SIG-M5 treated with dmso at 0.1 percent for 504 hours (cell line): Measurements from ENCODE around the gene LRRFIP2.
"Not testable (repeated sequence)": the region's sequence is repeated elsewhere in the genome, so short reads cannot be mapped to it uniquely, and the experiment has no call there.

Source experiments
- DNase-seq: peaks from one replicate; lab custom pipeline; 2025; ENCODE audit not compliant: unreplicated experiment; lab: John Stamatoyannopoulos, UW

Gene LRRFIP2

GRCh38 chr3:37189109-37189508, 14.7 kb upstream of the LRRFIP2 start:
- DNase-seq, result no peak

GRCh38 chr3:37183976-37184375, 9.6 kb upstream of the LRRFIP2 start:
- DNase-seq, result no peak

GRCh38 chr3:37183375-37183831, 9.0 kb upstream of the LRRFIP2 start:
- peak; percentile 12 for DNase-seq

GRCh38 chr3:37182816-37183215, 8.4 kb upstream of the LRRFIP2 start:
- no peak for DNase-seq

- no peak for DNase-seq
These were observed 7.4 kb upstream of the LRRFIP2 start for GRCh38 chr3:37181756-37182155.

- DNase-seq, result no peak
These were observed 5.0 kb upstream of the LRRFIP2 start for GRCh38 chr3:37179144-37179967.

DNA sequence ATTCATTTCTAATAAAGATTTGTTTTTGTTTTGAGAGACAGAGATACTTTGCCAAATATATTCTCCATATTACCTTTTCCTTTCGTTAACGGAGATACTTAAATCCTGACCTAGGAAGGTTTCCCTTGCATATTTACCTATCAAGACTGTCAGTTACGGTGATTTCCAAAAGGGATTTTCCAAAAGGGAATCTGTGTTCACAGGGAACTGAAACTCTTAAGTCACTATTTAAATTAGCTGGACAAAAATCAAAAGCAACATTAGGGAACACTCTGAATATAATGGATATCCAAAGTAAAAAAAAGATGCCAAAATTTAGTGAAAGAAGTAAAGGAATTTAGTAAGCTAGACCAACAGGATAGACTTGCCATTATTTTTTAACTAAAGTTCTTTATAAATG, 576 bp downstream of the LRRFIP2 start:
- no peak for DNase-seq

DNA sequence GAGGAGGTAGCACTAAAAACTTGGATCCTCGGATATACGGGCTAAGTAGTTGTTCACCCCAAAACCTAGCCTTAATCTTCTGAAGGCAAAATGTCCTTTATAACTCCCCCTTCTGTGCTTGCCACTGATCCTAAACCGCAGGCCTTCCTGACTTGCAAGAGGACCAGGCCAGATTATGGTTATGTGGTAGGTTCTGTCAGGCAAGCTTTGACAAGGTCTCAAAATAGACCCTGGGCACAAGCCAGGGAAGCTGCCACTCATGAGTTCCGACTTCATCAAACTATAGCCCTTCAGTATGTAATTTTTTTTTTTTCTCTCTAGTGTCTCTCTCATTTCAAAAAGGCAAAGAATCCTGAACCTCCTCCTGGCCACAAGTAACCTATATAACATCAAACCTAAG, 3.2 kb downstream of the LRRFIP2 start:
- no peak for DNase-seq

DNA sequence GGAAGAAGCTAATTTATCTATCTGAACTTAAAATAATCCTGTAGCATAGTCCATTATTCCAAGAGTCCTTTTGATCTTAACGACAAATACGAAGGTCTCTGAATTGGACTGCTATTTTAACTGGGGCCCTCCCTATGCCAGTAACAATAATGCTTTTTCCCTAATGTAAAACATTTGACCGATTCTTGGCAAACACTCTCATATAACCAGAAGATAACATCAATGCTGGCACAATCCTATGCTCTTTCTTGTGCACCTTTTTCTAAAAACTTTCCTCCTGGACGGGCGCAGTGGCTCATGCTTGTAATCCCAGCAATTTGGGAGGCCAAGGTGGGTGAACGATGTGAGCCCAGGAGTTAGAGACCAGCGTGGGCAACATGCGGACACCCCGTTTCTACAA, 3.9 kb downstream of the LRRFIP2 start:
- DNase-seq, result no peak

DNA sequence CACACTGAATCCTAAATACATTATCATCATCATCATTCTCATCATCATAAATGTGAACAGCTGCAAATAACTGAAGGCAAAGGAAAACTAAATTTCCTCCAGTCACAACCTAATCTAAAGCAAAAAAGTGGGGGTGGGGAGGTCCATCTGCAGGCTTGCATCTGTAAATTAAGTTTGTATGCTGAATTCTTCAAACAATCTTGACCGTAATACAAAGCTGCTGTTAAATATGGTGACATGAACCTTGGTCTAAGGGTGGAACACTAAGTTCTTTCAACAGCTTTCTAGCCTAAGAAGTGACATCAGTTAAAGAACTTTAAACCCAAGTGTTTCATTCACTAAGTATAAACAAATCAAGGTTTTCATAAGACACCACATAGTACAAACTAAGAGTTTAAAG, 4.3 kb downstream of the LRRFIP2 start:
- no peak for DNase-seq

GRCh38 chr3:37168896-37169295, 5.5 kb downstream of the LRRFIP2 start:
- no peak for DNase-seq

DNA sequence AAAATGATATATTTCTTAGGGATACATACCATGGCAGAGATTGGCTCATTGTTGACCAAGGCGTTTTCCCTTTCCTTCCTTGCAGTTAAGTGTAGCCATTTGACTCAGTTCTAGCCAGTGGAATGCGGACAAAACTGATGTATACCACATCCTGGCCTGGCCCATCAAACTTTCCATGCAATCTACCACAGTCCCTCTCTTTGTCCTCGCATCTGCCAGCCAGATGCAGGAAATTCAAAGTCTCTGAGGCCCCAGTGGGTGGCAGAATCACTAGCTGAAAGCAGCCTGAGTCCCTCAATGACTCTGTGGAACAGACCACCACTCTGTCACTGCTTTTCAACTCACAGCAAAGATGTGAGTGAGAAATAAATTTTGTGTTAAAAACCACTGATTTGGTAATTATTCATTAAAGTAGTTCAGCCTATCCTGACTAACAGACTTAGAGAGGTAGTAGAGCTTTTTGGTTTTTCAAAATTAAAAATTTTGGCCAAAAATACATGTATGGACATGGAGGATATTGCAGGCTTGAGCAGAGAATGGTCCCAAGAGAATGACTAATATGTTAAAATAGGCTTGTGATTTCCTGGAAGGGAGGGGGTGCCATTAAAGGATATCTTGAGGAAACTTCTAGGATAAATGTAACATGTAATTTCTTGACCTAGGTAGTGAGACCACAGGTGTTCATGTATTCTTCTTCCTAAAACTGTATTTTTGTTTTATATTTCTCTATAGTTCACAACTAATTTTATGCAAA, 10.9 kb downstream of the LRRFIP2 start:
- DNase-seq, result no peak

GRCh38 chr3:37162501-37163245, 11.7 kb downstream of the LRRFIP2 start:
- DNase-seq, result no peak

GRCh38 chr3:37161351-37161750, 13.0 kb downstream of the LRRFIP2 start:
- DNase-seq, result no peak

DNA sequence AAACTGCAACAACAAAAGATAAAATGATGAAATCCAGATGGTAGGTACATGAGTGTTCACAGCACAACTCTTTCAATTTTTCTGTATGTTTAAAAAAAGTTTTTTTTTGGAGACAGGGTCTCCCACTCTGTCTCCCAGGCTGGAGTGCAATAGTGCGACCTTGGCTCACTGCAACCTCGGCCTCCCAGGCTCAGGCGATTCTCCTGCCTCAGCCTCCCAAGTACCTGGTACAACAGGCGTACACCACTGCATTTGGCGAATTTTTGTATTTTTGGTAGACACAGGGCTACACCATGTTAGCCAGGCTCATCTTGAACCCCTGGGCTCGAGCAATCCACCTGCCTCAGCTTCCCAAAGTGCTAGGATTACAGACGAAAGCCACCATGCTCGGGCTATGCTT, 18.6 kb downstream of the LRRFIP2 start:
- no peak for DNase-seq

DNA sequence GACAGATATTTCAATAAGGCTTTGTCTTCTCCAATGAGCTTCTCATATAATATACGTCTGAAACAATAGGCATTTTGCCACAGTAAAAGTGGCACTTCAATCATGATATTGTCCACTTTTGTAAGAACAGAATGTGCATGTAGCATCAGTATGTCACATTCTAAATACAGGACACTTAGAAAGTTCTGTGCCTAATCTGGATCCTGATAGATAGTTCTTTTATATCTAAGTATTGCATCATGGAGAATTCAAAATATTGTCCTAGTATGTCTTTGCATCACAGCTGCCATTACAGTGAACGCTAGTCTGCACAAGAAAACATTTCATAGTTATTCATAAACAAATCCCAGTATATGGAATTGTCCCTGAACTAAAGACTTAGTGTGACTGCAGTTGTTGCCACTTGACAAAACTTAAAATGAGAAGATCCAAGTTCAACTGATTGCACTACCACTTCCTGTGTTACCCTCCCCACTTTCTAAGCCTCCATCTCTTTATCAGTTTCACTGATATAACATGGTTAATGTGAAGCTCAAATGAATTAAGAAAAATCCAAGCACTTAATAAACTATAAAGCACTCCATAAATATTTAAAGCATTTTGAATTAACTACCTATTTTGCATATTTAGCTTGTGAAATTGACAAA, 19.6 kb downstream of the LRRFIP2 start:
- no peak for DNase-seq

DNA sequence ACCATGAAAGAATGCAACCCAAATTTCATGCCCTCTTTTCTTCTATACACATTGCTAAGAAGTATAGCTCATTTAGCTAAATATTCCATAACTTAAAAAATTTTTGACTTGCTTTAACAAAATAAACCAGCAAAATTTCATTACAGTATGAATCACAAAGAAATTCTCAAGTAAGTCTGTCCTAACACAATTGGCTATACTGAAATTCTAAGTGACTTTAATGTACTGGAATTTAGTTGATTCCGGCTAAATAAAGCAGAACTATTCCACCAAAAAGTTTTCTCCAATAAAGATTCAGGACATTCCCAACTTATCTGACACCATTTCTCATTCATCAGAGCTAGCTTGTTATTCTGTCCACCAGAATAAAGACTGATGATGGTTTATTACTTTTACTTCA, 23.8 kb downstream of the LRRFIP2 start:
- DNase-seq, result no peak

GRCh38 chr3:37149257-37149656, 25.1 kb downstream of the LRRFIP2 start:
- no peak for DNase-seq

- DNase-seq, result no peak
These were observed 26.2 kb downstream of the LRRFIP2 start for GRCh38 chr3:37148208-37148607.

DNA sequence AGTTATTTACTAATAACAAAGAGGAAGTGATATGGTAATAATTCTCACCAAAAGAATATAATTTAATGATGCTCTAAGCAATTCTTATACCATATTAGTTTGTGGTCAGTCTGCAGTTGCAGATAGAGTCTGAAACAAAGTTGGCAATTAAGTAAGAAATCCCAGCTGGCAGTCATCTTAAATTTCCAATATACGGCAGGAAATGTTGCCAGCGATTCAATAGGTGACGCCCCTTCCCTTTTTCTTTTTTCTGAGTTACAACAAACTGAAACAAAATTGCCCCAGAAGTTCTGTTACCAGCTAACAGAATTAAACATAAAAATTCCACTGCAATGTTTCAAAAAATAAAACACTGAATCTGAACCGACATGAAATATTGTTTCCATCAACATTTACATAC, 26.7 kb downstream of the LRRFIP2 start:
- DNase-seq, result no peak

DNA sequence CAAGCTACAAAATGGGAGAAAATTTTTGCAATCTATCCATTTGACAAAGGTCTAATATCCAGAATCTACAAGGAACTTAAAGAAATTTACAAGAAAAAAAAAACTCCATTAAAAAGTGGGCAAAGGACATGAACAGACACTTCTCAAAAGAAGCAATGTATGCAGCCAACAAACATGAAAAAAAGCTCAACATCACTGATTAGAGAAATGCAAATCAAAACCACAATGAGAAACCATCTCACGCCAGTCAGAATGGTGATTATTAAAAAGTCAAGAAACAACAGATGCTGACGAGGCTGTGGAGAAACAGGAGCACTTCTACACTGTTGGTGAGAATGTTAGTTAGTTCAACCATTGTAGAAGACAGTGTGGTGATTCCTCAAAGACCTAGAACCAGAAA, 27.5 kb downstream of the LRRFIP2 start:
- DNase-seq, result not testable (repeated sequence)
